A549 (cell line): ENCODE measurements around the gene PRR35.

Experiments
- CBX8 ChIP-seq: fragments of 200-600 bp; sonication (generic); IDR thresholded peaks from 2 replicates; pipeline ENCODE4 v1.6.1; 2016
- EP300 ChIP-seq, 2 experiments: fragments of >200 bp; sonication (Bioruptor Twin); formaldehyde crosslinking; IDR thresholded peaks; 2 replicates in 1 of 2; 3 replicates in 1 of 2; pipeline ENCODE4 v1.6.1; 2016 to 2017
- HEYL ChIP-seq: fragments of 250-450 bp; sonication (Bioruptor Pico); IDR thresholded peaks from 2 replicates; pipeline ENCODE4 v1.8.0; 2021; ENCODE audit warnings: mild to moderate bottlenecking, moderate library complexity
- HOXA7 ChIP-seq: fragments of 250-450 bp; sonication (Bioruptor Pico); IDR thresholded peaks from 2 replicates; pipeline ENCODE4 v1.5.0; 2020; ENCODE audit warnings: mild to moderate bottlenecking, moderate library complexity
- MAX ChIP-seq: IDR thresholded peaks from 2 replicates; pipeline ENCODE4 v1.6.1; 2012
- PBX3 ChIP-seq: IDR thresholded peaks from 2 replicates; pipeline ENCODE4 v1.6.1; 2012
- POLR2A ChIP-seq: IDR thresholded peaks from 2 replicates; pipeline ENCODE4 v1.6.1; 2012; ENCODE audit warnings: mild to moderate bottlenecking, low read length
- RAD21 ChIP-seq, 2 experiments: fragments of >200 bp in 1 of 2; sonication (Bioruptor Twin) in 1 of 2; formaldehyde crosslinking in 1 of 2; IDR thresholded peaks in 1 of 2; conservative IDR thresholded peaks in 1 of 2; 2 replicates in 1 of 2; 3 replicates in 1 of 2; pipeline ENCODE4 v1.6.1; 2012 to 2018; ENCODE audit warnings: inconsistent platforms in 1 of 2
- RNF2 ChIP-seq: fragments of 200-600 bp; sonication (generic); IDR thresholded peaks from 2 replicates; pipeline ENCODE4 v1.6.1; 2016; ENCODE audit warnings: low read depth, mild to moderate bottlenecking, antibody characterized with exemption, moderate library complexity, borderline replicate concordance
- SREBF2 ChIP-seq: fragments of 450-650 bp; IDR thresholded peaks from 2 replicates; pipeline ENCODE4 v1.6.1; 2014; ENCODE audit warnings: mild to moderate bottlenecking, moderate library complexity
- USF2 ChIP-seq: fragments of 450-650 bp; IDR thresholded peaks from 2 replicates; pipeline ENCODE4 v1.6.1; 2014; ENCODE audit warnings: antibody characterized with exemption
- ZFP36 ChIP-seq: fragments of 450-650 bp; IDR thresholded peaks from 2 replicates; pipeline ENCODE4 v1.6.1; 2014; ENCODE audit warnings: borderline replicate concordance; ENCODE audit not compliant: partially characterized antibody
- TF ChIP-seq, protein P1 (sequence below): fragments of >200 bp; sonication (Bioruptor Twin); formaldehyde crosslinking; IDR thresholded peaks from 3 replicates; pipeline ENCODE4 v1.5.1; 2016

- TF ChIP-seq, protein P1, sequence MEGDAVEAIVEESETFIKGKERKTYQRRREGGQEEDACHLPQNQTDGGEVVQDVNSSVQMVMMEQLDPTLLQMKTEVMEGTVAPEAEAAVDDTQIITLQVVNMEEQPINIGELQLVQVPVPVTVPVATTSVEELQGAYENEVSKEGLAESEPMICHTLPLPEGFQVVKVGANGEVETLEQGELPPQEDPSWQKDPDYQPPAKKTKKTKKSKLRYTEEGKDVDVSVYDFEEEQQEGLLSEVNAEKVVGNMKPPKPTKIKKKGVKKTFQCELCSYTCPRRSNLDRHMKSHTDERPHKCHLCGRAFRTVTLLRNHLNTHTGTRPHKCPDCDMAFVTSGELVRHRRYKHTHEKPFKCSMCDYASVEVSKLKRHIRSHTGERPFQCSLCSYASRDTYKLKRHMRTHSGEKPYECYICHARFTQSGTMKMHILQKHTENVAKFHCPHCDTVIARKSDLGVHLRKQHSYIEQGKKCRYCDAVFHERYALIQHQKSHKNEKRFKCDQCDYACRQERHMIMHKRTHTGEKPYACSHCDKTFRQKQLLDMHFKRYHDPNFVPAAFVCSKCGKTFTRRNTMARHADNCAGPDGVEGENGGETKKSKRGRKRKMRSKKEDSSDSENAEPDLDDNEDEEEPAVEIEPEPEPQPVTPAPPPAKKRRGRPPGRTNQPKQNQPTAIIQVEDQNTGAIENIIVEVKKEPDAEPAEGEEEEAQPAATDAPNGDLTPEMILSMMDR: no peak
- no peak for TF ChIP-seq RAD21 (conservative IDR thresholded peaks at IDR 0.05 in 1 of 2, IDR thresholded peaks at IDR 0.05 in 1 of 2)
- TF ChIP-seq RNF2: no peak
- TF ChIP-seq SREBF2: no peak
- TF ChIP-seq MAX: no peak
- no peak for TF ChIP-seq EP300 (IDR thresholded peaks at IDR 0.05)
- TF ChIP-seq POLR2A: no peak
- TF ChIP-seq HEYL (CRISPR knock-in tag): no peak
- TF ChIP-seq USF2: no peak
- no peak for TF ChIP-seq CBX8
- no peak for TF ChIP-seq PBX3
- no peak for TF ChIP-seq ZFP36
- no peak for TF ChIP-seq HOXA7 (CRISPR knock-in tag)
Measured at GRCh38 chr16:609316-609715, 49.1 kb downstream of the PRR35 start.
